HT-29 (cell line): ENCODE data around the gene FAM20B. TPM values are rescaled to one million over a fixed set of nuclear protein-coding genes. Genes with fewer than 3 reads are reported as not detected.

Experiments
- DNase-seq: peaks from one replicate; pipeline ENCODE4 v3.0.0-alpha.2; 2015; ENCODE audit warnings: low spot score
- total RNA-seq: library from RNA; depleted of rRNA; stranded (reverse); fragments of >200 nt; shearing (Covaris generic); gene quantifications from 2 replicates; pipeline ENCODE4 v1.2.3, GENCODE V29; 2014

The FAM20B gene
- total RNA-seq, 1 experiment from 2014 or later = 25.0 TPM

DNA sequence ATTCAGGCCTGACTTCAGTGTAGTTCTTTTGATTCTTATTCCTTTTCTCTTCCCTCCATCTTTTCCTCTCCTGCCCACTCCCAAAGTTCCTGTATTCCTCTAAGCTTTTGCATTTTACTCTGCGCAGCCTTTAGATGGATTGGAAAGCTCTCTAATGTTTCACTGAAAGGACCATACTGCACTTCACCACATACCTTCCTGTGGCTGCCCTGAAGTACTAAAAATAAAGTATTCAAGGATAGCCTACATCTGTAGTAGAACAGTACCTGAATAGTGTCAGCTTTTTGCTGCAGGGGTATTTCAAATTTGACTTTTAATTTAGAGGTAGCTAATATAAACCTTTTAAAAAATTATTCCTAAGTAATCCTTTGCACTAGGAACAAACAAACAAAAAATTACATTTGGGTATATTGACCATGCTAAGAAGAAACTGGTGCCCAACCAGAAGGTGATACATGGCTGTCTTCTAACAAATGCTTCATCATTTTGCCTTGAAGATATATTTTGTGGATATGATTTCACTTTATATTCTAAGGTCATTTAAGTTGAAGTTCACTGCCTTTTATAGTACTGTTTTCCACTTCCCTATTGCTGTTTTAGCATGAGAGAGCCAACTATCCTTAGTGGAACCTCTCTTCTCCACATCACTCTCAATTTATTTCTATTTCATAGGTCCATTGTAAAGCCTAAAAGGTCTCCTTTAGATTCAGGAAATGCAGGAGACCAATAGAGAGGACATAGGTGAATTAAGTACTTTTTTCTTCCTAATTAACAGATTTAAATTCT lies 22.8 kb downstream of the FAM20B start:
- no peak for DNase-seq

DNA sequence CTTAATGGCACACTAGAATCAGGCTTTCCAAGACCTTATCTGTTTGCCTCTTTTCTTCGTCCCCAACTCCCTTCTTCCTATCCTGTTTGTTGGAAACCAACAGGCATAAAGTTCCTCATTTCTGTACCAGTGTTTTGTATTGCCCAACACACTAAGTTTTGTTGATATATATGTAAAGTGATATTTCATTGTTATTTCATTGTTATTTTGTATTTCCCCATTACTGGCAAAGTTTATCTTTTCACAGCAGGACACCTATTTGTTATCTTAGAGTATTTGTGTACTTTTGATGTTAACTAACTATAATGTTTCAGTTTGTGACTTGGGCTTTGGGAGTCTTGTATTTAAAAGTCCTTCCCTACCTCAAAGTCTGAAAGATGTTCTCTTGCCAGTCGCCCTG lies 27.1 kb downstream of the FAM20B start:
- no peak for DNase-seq

DNA sequence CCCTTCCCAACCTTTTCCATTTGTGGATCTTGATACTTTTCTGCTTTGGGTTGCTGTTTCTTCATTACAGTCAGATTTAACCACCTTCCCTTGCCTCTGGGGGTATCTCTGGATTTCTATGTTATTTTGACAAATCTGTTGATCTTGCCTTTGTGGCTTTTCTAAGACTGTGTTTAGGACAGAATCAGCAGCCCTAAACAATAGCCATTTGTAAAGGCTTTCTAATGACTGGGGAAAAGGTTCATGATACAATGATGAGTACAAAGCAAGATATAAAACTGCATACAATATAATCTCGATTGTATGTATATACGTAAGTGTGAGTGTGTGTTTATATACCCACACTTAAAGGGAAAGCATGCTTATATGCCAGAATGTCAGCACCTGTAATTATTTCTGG lies 27.8 kb downstream of the FAM20B start:
- DNase-seq = no peak

GRCh38 chr1:179055937-179056336 lies 30.2 kb downstream of the FAM20B start:
- no peak for DNase-seq

- no peak for DNase-seq
These were observed 33.1 kb downstream of the FAM20B start for GRCh38 chr1:179058487-179059483.

DNA sequence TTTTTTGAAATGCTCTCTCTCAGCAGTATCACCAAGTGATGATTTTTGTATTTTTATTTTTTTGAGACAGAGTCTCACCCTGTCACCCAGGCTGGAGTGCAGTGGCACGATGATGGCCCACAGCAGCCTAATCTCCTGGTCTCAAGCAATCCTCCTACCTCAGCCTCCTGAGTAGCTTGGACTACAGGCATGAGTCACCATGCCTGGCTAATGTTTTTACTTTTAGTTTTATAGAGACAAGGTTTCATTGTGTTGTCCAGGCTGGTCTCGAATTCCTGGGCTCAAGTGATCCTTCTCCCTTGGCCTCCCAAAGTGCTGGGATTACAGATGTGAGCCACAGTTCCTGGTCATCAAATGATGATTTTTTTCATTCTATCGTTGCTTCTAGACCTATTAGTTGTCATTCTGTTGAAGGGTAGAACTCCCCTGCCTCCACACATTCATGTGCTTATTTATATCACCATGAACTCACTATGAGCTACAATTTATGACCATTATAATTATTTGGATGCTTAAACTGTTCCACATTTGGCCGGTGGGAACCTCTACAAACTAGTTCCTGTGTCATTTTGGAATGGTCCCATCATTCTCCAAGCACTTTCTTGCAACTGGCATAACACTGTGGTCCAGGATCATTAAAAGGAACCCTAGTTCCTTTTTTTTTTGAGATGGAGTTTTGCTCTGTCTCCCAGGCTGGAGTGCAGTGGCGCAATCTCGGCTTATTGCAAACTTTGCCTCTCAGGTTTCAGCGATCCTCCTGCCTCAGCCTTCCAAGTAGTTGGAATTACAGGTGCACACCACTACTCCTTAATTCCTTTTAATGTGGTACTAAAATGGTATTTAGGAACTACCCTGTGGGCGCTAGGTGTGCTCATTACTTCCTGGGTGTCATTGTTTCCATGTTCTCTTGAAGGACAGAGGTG lies 35.9 kb downstream of the FAM20B start:
- no peak for DNase-seq

GRCh38 chr1:179066471-179066870 lies 40.8 kb downstream of the FAM20B start:
- no peak for DNase-seq

GRCh38 chr1:179077396-179077795 lies 51.7 kb downstream of the FAM20B start:
- DNase-seq = no peak

- peak; percentile 80 for DNase-seq
These were observed 53.5 kb downstream of the FAM20B start for GRCh38 chr1:179079113-179079761.

GRCh38 chr1:179080866-179081686 lies 55.4 kb downstream of the FAM20B start:
- DNase-seq = no peak

DNA sequence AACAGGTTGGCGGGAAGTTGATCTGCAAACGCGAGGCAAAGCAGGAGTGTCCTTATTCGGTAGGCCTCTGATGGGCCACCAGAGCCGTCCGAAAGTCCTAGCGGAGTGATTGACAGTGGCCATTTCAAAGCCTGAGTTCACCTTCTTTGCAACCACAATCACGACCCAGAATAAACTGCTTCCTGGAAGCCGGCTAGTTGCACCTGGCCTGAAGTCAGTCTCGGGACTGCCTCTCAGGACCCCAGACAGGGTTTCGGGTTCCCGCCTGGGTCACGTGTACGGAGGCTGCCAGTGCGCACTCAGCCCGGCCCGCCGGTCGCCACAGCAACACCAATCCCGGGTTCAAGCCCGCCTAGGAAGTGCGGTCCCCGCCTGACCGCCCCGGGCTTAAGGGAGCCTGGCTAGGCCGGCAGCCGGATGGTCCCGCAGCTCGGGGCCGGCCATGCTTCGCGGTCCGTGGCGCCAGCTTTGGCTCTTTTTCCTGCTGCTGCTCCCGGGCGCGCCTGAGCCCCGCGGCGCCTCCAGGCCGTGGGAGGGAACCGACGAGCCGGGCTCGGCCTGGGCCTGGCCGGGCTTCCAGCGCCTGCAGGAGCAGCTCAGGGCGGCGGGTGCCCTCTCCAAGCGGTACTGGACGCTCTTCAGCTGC lies 56.1 kb downstream of the FAM20B start, which contains the start of gene TOR3A:
TOR3A (plus strand) TSS at position 384 of the 646 bp plus-strand sequence; CDS start at position 443, 59 bp downstream.
- peak; percentile 78 for DNase-seq

DNA sequence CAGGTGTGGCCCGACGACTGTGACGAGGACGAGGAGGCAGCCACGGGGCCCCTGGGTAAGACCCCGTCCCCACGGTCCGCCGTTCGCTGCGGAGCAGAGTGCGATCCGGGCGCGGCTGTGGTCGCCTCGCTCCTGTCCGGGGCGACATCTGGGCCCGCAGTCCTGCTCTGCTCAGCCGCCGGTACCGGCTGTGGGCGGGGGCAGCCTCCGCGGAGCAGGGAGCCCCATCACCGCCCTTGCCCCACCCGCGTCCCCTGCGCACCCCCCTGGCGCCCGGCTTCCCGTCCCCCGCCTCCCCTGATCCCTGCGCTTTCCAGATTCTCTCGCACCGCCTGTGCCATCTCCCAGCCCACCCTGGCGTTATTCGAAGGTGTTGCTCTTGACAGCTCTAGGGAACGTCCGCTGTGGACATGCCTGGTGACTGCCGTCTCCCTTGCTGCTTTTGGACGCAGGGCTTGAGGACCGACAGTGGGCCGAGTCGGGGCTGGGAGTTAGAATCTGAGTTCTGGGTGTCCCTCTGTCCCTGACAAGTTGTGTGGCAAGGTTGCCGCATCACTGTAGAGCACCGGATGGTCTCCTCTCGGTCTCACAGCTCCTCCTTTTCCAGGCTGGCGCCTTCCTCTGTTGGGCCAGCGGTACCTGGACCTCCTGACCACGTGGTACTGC lies 56.8 kb downstream of the FAM20B start:
- peak; percentile 50 for DNase-seq

GRCh38 chr1:179082999-179083335 lies 57.3 kb downstream of the FAM20B start:
- no peak for DNase-seq

- no peak for DNase-seq
These were observed 57.8 kb downstream of the FAM20B start for GRCh38 chr1:179083533-179083932.

- DNase-seq = no peak
These were observed 62.0 kb downstream of the FAM20B start for GRCh38 chr1:179087665-179088064.

- no peak for DNase-seq
These were observed 64.3 kb downstream of the FAM20B start for GRCh38 chr1:179089827-179090482.

DNA sequence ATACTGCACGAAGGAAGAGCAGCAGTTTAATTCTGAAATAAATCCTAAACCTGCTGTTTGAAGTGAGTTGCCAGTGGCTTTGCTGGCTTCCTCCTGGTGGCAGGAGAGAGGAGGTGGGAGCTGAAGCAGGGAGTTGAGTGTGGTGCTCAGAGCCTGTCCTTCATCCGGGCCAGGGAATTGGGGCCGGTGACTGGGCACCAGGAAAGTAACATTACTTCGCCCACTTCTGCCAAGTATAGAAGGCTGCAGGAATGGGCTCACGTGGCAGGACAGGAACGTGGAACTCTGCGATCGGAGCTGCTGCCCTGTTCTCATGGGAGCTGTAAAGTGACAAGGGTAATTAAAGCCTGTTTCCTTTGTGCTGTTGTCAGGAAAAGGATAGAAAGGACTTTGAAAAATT lies 64.8 kb downstream of the FAM20B start:
- no peak for DNase-seq

GRCh38 chr1:179090923-179091322 lies 65.2 kb downstream of the FAM20B start:
- DNase-seq = no peak
